Measurements from ENCODE around the gene SELENOW.
"Not testable (repeated sequence)": the region's sequence is repeated elsewhere in the genome, so short reads cannot be mapped to it uniquely, and the experiment has no call there.

SELENOW gene

GRCh38 chr19:47778049-47778953 is at the start of gene SELENOW:
Gene SELENOW (plus strand): TSS chr19:47778703. CDS start chr19:47778786, 83 bp downstream.
- peak; percentile 85 for DNase-seq

- peak; percentile 47 for DNase-seq
Measured at GRCh38 chr19:47729468-47729798, 49.1 kb upstream of the SELENOW start.

GRCh38 chr19:47729799-47730520 is 48.5 kb upstream of the SELENOW start:
- peak; percentile 87 for DNase-seq

- DNase-seq, result no peak
Measured at GRCh38 chr19:47730521-47730889, 48.0 kb upstream of the SELENOW start.

GRCh38 chr19:47730910-47731309 is 47.6 kb upstream of the SELENOW start:
- no peak for DNase-seq

GRCh38 chr19:47735131-47735530 is 43.4 kb upstream of the SELENOW start:
- no peak for DNase-seq

- DNase-seq, result no peak
Measured at GRCh38 chr19:47740866-47741519, 37.5 kb upstream of the SELENOW start.

- no peak for DNase-seq
Measured at GRCh38 chr19:47741544-47742140, 36.9 kb upstream of the SELENOW start.

- DNase-seq, result no peak
Measured at GRCh38 chr19:47742634-47743033, 35.9 kb upstream of the SELENOW start.

GRCh38 chr19:47745010-47745901 is 33.2 kb upstream of the SELENOW start, which contains the start of gene NOP53:
Gene NOP53 (plus strand): TSS chr19:47745546. CDS start chr19:47745560, 14 bp downstream.
- peak; percentile 98 for DNase-seq

GRCh38 chr19:47746129-47746528 is 32.4 kb upstream of the SELENOW start:
- DNase-seq, result not testable (repeated sequence)

- no peak for DNase-seq
Measured at GRCh38 chr19:47749326-47749725, 29.2 kb upstream of the SELENOW start.

GRCh38 chr19:47750752-47751151 is 27.8 kb upstream of the SELENOW start:
- no peak for DNase-seq

- DNase-seq, result no peak
Measured at GRCh38 chr19:47752440-47753211, 25.9 kb upstream of the SELENOW start.

- no peak for DNase-seq
Measured at GRCh38 chr19:47754206-47755064, 24.1 kb upstream of the SELENOW start.

GRCh38 chr19:47755065-47755761 is 23.3 kb upstream of the SELENOW start:
- no peak for DNase-seq

GRCh38 chr19:47755762-47756626 is 22.5 kb upstream of the SELENOW start:
- DNase-seq, result no peak

GRCh38 chr19:47756627-47756929 is 21.9 kb upstream of the SELENOW start:
- DNase-seq, result no peak

Measured in activated CD4-positive, alpha-beta T cell treated with anti-CD3 and anti-CD28 coated beads for 48 hours (primary cell).